HG03442 (cell line): ENCODE data around the gene KLF11.
"Not testable (repeated sequence)": the region's sequence is repeated elsewhere in the genome, so short reads cannot be mapped to it uniquely, and the experiment has no call there.

Experiments used
- ATAC-seq: cut with Tn5 transposase; IDR thresholded peaks from one replicate; pipeline ENCODE4 v1.9.1; 2021; ENCODE audit warnings: mild to moderate bottlenecking, moderate library complexity; ENCODE audit not compliant: unreplicated experiment

KLF11 gene

DNA sequence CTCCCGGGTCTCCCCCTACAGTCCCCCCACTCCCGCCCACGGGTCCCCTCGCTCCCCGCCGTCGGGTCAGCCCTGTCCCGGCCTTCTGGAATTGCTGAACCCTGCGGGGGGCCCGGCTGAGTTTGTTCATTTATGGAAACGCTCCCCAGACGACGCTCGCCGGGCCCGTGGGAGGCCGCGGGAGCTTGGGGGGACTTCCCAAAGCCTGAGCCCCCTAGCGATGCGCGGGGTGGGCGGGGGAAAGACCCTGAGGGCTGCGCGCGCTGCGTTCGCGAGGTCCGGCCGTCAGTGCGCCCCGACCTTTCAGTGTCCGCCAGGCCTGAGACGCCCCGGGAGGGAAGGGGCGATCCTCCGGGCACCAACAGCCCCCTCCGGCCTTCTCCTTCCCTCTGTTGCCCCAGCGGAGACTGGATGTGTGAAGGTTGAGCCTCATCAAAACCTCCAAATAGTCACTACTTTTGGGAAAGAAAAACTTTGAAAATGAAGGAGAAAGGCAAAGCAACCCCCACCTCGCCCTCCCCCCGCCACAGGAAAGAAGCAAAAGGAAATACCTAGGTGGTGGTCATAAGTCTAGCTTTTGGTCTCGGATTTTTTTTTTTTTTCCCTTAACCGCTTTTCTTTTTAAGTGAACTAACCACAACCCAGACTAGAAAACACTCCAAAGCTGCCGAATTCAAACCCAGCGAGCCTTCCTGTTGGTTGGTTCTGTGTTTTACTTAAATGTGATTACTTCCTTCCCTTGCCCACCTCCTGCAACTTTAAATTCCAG, 37.4 kb downstream of the KLF11 start:
- ATAC-seq, result no peak

DNA sequence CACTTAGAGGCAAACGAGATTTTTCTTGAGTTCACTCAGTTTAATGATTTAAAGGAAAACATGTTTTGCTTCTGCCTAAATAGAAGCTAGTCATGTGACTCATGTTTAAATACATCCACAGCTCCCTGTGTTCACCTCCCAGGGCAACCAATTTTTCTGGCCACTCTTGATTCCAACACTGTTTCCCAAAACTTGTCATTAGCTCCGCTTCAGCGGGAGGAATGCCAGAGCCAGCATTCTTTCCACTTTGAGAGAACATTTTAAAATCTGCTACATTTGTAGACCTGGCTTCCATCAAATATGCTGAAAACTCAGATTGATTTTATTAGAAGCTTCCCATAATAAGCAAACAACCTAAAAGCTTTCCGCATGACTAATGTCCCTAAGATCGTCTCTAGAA, 39.7 kb downstream of the KLF11 start:
- no peak for ATAC-seq

- no peak for ATAC-seq
Observed at GRCh38 chr2:10083692-10084211, 40.4 kb downstream of the KLF11 start.

DNA sequence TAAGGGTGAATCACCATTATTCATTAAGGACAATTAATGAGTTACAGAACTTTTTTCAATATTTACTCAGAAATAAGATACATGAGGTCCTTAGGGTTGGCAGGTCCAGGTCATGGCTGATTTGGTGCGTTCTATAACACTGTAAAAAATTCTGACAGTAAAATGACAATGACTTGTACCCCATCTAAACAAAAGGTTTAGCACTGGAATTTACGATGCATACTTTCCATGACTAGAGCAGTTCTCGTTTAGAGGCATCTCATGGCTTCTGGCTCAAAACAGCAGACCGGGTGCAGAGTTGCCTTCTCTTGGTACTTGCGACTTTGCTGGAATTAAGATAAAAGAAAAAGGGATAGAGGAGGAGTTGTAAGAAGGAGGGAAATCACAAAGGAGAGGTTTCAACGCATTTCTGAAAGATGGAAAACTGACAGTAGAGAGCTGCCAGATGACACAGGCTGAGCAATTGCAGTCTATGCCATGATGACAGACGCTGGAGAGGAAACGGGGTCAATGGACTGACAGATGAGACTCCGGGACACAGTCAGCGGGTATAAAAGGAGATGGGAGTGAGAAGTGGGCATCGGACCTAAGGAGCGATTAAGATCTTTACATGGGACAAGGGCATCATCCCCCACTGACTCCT, 41.0 kb downstream of the KLF11 start:
- no peak for ATAC-seq

DNA sequence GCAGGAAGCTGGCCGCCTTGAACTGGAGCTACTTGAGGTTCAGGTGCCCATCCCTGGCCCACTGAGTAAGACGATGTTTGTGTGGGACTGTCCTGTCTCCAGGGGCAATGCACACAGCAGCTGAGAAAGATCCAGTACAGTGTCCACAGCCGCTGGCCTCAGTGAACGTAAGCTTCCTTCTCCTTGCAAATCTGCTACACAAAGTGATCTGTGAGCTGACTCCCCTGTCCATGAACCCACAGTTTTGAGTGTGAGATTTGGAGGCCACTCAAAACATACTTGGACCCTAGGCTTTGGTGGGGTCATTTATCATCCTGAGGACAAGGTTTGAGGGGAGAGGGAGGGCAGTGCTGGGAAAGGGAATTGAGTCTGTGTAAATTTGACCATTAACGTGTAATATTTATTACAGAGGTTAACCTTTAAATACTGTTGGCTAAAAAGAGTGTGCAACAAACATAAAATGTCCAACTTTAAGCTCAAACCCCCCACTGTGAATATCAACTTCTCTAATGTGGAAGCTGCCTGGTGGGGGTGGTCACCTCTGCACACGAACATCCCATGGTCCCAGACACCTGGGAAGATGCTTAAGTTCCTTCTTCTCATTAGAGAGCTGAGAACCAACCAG, 41.8 kb downstream of the KLF11 start:
- no peak for ATAC-seq

DNA sequence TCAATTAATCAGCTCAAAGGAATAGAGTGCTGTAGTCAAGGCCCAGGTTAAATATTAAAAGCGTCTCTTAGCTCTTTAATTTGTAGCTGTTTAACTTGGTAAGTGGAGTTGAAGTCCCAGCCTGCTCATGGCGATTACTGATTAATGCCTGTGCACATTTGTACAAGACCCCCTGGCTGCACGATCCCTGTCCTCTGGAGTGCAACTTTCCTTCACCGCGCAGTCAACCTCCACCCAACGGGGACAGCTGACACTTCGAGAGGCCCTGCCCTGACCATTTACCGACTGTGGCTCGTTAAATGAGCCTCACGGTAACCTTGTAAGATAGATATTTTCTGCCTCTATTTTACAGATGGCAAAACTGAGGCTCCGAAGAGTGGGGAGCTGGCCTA, 42.3 kb downstream of the KLF11 start:
- no peak for ATAC-seq

GRCh38 chr2:10086950-10087349, 43.6 kb downstream of the KLF11 start:
- ATAC-seq, result no peak

DNA sequence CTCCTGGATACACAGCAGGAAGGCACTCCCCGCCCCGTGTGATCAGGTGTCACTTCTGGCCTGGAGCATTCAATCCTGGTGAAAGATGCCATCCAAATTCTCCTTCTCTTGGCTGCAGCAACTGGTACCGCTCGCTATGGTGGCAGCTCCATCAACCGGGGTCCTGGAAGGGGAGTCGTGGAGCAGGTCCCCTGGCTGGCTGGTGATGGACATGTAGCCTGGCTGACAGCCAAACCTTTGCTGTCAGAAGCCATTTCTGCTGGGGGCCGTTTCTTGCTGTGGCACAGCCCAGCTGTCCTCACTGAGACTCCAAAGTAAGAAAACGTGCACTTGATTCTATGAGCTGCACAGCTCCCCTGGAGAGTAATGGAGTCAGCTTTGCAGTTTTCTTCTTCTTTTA, 44.0 kb downstream of the KLF11 start:
- ATAC-seq, result no peak

GRCh38 chr2:10089565-10090190, 46.3 kb downstream of the KLF11 start:
- ATAC-seq, result no peak

- ATAC-seq, result no peak
Observed at GRCh38 chr2:10091182-10091888, 48.0 kb downstream of the KLF11 start.

GRCh38 chr2:10091889-10092244, 48.5 kb downstream of the KLF11 start:
- not testable (repeated sequence) for ATAC-seq

- ATAC-seq, result no peak
Observed at GRCh38 chr2:10094271-10094814, 51.0 kb downstream of the KLF11 start.

GRCh38 chr2:10095175-10095574, 51.8 kb downstream of the KLF11 start:
- no peak for ATAC-seq

- ATAC-seq, result no peak
Observed at GRCh38 chr2:10096641-10097040, 53.3 kb downstream of the KLF11 start.

DNA sequence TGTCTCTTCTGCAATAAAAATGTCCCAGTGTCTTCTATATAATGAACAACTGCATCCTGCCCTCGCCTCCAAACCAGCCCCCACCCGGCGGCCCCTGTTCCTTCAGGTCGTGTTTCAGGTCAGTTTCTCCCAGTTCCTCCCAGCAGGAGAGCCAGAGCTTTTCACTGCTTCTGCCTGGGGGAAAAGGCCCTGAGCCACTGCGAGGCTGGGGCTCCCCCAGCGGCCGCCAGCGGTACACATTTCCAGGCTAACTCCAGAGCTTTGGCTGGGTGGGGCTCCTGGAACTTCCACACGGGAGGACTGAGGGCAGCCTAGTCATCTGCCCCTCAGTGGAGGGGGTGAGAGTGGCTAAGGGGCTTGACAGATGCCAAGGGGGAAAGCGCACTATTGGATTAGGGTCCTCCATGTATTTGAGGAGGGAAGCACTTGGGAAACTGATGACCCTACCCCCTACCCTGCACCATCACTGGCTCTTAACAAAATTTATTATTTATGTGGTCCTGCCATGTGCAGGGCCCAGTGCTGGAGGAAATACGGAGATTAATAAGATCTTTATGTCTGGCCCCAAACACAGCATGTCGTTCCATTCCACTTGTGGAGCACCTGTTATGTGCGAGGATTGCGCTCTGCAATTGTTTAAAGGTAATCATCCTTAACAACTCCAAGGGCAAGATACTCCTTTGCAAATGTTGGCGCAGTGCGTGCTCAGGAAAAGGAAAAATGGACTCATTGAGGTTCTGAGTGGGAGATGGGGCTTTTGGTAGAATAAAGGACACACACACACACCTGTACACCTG, 54.2 kb downstream of the KLF11 start:
- no peak for ATAC-seq

GRCh38 chr2:10101491-10101890, 58.1 kb downstream of the KLF11 start:
- ATAC-seq, result no peak

DNA sequence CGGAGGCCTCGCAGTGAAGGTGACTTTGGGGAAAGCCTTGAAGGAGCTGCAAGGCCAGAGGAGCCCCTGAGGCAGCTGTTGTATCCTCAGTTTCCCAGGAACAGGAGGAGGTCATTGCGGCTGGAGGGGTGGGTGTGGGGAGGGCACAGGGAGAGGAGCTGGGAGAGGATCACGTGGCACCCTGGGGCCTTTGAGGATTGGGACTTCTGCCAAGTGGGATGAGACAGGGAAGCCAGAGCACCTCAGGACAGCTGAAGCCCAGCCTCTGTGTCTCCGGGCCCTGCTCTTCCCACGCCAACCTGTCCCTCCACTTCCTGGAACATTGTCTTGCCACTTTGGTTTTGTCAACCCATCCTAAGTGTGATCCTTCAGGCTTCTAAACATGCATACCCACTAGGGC, 59.8 kb downstream of the KLF11 start:
- no peak for ATAC-seq
